ENCODE measurements around the gene IQGAP1.
"Not testable (repeated sequence)": the region's sequence is repeated elsewhere in the genome, so short reads cannot be mapped to it uniquely, and the experiment has no call there.

The IQGAP1 gene

DNA sequence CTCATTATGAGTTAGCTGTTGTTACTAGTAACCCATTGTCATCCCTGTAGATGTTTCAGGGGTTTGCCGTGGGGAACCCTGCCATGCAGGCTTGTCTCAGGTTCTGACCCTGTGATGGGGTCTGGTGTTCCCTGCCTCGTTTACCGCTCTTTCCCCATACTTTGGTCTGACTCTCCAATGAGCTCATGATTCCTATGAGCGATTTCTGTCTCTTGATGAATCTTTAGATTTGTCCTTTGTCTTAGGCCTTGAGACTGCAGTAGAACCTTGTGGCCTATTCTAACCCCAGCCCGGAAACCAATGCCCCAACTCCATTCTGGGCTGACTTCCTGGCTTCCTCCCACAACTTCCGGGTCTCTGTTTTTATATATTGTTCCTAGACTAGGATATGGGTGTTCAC, 11.3 kb upstream of the IQGAP1 start:
- no peak for DNase-seq (ENCODE audit: low spot score)

DNA sequence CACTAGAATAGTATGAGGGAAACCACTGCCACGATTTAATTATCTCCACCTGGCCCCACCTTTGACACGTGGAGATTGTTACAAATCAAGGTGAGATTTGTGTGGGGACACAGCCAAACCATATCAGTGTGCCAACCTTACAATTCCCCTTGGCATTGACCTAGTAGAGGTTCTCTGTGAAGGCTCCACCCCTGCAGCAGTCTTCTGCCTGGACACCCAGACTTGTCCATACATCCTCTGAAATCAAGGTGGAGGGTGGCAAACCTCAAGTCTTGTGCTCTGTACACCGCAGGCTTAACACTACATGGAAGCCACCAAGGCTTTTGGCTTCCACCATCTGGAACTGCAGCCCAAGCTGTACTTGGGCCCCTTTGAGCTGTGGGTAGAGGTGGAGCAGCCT, 8.8 kb upstream of the IQGAP1 start:
- no peak for DNase-seq (ENCODE audit: low spot score)

DNA sequence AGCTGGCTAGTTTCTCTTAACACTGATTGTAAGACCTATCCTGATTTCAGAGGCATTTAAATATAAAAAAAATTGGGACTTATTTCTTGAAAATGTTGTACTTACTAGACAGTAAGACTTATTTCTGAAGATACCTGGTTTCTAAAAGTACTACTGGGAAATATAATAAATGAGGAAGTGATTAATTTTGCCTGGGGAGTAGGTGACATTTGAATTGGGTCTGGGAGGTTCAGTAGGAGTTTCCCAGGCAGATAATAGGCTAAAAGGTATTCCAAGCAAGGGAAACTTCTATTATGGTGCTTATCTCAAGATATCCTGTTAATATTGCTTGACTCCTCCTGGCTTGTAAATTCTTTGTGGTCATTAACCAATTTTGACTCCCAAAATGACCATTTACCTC, 6.5 kb upstream of the IQGAP1 start:
- DNase-seq (ENCODE audit: low spot score), result no peak

DNA sequence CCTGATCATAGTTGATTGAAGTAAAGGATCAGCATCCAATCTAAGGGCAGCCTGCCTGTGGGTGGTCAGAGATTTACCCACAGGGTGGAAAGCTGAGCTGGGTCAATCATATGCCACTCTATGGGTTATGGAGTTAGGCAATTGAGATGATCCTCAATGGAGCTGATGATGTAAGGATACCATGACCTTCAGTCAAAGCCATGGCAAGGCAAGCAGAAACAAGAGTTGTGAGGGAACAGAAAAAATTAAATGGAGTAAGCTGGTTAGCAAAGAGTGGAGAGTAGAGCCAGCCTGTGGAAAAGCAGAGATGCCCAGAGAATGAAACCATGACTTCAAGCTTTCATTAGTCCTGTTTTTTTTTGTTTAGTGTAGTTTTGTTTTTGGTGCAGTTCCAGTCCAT, 5.7 kb upstream of the IQGAP1 start:
- DNase-seq (ENCODE audit: low spot score), result no peak

DNA sequence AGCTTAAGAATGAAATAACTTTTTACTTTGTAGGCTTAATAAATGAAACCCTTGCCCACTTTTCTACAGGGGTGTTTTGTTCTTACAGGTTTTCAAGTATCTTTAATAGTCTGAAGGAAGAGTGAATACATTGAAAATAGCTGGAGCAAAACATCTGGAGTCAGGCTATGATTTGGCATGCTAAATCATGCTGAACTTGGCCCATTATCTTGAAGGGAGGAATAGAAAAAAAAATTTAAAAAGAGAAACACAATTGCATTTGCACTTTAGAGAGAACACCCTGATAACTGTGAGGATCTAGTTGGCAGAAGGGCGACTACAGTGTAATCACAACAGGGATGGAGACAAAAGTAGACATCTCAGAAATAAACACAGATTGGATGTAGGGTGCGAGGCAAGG, 1.8 kb upstream of the IQGAP1 start:
- DNase-seq (ENCODE audit: low spot score), result no peak

DNA sequence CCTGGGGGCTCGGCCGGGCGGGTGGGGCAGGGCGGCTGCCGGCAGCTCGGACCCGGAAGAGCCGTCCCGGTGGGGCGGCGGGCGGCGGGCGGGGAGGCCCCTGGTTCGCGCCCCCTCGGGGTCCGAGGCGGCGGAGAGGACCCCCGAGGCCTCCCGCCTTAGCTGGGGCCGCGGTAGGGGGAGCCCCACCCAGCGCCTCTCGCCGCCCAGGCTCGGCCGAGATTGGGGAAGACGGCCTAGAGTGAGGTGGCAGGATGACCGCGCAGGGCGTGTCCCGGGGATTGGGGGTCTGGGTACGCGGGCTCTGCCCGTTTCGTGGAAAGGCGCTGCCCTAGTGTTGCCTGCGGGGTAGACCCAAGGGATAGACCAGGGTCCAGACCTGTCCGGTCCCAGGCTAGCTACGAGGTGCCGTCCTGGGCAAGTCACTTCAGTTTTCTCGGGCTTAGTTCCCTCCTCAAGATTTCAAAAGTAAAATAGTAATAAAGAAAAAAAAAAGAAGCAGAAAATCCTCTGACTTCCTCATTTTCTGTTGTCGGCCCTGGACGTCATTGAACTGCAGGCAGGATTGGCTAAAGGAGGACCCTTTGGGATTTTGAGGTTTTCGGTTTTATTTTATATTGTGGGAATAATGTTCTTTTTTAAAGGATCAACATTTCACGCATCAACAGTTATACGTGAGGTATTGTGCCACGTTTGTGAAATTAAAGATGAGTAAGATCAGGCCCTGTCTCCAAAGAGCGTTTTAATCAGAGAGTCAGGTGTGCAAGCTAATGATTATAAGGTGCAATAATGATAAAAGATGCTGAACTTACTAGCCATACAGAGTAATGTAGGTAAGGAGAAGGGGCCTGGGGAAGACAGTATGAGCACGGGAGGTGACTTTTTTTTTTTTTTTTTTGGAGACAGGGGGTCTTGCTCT, 679 bp downstream of the IQGAP1 start:
- peak; percentile 53 for DNase-seq (ENCODE audit: low spot score)

DNA sequence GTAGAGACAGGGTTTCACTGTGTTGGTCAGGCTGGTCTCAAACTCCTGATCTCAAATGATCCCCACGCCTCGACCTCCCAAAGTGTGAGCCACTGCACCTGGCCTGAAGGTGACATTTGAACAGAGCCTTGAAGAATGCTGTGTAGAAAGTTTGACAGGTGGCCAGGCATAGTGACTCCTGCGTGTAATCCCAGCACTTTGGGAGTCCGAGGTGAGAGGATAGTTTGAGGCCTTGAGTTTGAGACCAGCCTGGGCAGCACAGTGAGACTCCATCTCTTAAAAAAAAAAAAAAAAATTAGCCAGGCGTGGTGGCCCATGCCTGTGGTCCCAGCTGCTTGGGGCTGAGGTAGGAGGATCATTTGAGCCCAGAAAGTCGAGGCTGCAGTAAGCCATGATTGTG, 1.5 kb downstream of the IQGAP1 start:
- no peak for DNase-seq (ENCODE audit: low spot score)

DNA sequence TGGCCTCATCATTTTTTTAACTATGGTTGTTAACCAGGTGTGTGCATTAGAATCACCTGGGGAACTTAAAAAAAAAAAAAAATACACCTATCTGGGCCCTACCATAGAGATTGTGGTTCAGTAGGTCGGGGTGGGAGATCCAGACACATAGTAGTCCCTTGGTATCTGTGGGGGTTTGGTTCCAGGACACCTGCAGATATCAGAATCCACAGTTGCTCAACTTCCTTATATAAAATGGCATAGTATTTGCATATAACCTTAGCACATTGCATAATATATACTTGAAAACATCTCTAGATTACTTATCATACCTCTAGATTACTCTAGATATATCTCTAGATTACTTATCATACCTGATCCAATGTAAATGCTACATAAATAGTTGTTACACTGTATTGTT, 5.0 kb downstream of the IQGAP1 start:
- DNase-seq (ENCODE audit: low spot score), result no peak

DNA sequence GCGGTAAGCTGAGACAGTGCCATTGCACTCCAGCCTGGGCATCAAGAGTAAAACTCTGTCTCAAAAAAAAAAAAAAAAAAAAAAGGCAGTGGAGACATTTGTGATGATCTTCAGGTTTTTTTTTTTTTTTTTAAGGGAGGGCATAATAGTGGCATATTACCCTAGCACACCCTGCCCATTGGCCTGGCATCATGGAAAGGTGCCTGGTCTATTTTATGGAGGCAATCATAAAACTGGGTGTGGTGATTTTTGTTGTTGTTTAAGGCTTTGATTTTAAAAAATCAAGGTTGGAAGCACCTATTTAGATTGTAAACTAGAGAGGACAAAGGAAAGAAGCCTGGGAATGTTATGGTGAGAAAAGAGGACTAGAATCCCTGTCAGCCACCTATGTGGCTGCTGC, 6.0 kb downstream of the IQGAP1 start:
- no peak for DNase-seq (ENCODE audit: low spot score)

DNA sequence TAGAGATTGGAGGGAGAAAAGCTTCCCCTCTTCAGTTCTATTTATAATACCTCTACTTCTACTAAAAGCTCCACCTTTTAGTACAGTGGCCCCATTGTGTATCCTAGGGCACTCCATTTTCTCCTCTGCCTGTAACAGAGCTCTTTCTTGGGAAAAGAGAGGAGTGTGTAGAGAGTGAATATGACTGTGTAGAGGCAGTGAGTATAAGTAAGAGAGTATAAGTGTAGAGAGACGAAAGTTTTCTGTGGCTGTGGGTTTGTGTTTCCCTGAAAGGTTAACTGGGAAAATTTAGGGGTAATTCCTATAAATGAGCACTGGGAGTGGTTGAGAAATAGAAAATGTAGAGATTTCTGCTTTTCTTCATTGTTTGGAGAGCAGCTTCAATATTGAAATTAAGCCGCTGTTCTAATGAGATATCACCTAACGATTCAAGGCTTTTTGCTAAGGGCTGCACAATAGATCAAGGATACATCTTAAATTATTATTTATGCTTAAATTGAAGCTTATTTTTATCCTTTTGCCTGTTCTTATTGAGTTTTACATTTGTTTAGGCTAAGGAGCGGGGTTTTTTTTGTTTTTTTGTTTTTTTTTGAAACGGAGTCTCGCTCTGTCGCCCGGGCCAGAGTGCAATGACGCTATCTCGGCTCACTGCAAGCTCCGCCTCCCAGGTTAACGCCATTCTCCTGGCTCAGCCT, 6.9 kb downstream of the IQGAP1 start:
- DNase-seq (ENCODE audit: low spot score), result no peak

DNA sequence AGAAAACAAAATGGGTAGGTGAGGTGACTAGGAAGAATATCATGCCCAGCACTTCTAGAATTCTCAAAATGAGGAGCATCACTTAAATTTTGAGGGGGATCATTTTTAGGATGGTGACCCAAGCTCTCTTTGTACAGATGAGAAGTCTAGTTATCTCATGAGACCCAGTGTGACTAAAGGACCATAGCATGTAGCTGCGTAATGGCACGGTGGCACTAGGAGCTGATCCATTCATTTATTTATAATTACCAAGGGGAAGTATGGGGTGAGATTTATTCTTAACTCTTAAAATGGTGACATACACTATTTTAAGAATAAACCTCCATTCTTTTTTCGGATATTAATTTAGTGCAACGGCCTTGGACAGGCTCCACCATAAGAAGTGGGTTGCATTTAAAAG, 8.3 kb downstream of the IQGAP1 start:
- DNase-seq (ENCODE audit: low spot score), result no peak

DNA sequence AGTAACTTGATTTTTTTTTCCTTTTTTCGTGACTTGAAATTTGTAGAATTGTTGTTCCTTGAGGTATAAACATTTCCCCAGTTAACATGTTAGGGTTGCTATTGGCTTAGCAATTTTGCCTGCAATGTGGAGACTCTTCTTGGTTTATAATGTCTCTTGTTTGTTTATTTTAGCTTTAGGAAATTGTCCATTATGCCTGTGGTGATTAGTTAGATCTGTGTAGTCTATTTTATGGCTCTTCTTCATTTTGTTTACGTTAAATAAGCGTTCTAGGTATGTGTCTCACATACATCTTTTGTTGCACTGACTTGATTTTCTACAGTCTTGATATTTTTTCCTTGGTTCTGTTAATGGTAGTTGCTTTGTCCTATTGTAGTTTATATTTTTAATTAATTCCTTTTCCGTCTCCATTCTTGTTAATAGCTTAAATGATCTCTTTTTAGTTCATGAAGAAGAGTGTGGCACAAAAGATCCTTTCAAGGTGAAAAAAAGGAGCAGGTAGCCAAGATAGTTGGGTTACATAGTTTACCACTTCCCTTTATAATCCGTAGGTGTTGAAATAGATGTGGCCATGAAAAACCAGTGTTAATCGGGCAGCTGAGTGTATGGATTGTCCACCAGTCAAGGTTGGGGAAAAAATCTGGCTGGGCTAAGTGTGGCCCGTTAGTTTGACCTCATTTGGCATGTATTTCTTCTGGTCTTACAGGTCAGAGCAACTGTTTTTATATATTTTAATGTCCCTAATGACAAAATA, 12.1 kb downstream of the IQGAP1 start:
- no peak for DNase-seq (ENCODE audit: low spot score)

DNA sequence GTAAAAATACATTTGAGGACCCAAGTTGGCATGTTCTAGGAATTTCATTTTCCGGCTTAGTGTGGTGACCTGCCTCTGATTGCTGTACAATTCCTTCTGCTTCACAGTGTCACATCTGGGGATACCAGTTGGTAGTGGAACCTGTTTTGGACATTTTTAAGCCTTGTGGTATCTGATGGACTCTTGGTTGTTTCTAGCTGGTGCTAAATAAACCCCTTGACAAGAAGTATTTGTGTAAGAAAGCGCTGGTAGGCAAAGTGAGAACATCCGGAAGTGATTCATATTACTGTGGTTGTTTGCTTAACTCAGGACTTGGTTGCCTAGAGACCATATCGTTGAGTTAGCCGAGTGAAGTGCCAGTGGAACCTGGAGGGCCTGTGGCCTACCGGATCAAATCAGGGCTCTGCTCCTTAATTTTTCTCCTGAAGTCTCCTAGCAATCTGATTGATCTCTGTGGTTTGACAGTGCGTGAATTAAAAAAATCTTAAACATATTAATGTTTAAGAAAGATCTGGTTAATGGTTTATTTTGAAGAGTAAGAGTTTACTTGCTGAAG, 12.8 kb downstream of the IQGAP1 start:
- peak; percentile 74 for DNase-seq (ENCODE audit: low spot score)

DNA sequence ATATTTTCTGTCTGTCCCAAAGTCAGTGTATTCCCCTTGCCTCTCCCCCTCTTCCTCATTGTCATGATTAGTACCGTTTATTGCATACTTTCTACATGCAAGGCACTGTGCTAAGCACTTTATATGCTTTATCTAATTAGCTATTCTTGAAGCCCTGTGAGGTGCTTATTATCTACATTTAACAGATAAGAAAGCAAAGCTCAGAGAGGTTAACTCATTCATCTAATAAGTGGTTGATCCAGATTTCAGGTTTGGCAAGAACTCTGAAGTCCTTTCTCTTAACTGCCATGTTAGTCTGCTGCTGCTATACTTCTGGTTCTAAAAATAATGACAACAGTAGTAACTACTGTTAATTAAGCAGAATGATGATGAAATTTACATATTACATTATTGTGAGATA, 13.5 kb downstream of the IQGAP1 start:
- no peak for DNase-seq (ENCODE audit: low spot score)

DNA sequence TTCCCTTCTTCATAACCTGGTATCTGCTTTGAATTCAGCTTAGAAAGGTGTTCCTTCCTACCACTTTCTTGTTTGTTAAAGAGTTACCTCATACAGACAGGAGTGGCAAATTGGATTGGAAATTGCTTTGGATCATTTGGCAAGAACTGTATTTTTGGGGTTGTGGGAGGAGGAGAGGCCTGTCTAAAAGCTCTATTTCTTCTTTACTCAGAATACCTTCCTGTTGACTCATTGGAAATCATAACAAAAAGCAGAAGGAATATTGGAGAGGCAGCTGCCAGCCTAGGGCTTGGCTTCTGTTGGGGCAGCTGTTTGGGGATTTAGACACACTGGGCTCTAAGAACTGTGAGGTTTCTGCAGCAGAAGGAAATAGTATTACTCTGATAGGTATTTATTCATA, 14.2 kb downstream of the IQGAP1 start:
- DNase-seq (ENCODE audit: low spot score), result no peak

DNA sequence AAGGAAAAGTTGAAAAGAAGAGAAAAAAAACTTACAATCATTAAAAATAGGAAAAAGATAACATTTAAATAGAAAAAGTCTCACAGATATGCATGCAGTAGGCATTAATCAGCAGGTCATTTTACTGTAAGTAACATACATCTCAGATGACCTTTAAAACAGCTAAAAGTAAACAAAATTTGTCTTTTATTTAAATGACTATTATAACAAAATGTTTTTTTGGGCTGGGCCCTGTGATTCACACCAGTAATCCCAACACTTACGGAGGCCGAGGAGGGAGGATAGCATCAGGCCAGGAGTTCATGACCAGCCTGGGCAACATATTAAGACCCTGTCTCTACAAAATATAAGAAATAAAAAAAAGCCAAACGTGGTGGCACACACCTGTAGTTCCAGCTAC, 14.7 kb downstream of the IQGAP1 start:
- DNase-seq (ENCODE audit: low spot score), result no peak

DNA sequence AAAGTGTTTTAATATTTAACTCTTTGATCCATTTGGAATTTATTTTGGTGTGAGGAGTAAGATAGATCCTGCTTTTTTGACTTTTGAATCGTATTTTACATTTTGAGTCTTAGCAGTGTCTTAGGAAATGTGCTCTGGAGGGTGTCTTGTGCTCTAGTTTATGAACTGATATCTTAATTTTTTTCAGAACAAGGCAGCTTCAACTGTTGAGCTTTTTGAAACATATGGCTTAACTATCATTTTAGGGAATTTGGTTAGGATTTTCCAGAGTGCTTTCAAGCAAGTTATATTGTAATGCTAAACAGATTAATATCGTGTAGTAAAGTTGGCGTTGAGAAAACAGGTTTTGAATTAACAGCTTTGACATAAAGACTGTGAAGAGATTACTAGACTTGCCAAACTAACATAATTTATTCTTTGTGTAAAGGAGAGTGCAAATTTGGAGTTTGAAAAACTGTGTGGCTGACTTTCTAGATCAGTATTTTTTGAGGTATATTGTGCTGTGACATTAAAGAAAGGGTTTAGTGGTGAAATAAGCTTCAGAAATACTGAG, 17.1 kb downstream of the IQGAP1 start:
- DNase-seq (ENCODE audit: low spot score), result no peak

DNA sequence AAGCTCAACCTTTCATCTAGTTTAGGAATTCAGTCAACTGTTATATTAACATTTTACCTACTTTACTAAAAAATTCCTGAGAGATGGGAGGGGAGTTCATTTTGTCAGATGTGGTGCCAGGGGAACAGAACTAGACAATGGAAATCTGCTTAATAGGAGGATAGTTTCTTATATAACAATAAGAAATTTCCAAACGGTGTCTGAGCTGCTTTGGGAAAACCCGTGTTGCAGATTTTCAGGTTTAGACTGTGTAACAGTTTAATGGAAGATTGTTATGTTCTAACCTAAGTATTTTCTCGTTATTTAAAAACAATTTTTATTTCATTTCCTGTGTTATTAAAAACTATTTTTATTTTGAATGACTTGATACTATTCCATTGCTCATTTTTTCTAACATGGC, 19.3 kb downstream of the IQGAP1 start:
- no peak for DNase-seq (ENCODE audit: low spot score)

DNA sequence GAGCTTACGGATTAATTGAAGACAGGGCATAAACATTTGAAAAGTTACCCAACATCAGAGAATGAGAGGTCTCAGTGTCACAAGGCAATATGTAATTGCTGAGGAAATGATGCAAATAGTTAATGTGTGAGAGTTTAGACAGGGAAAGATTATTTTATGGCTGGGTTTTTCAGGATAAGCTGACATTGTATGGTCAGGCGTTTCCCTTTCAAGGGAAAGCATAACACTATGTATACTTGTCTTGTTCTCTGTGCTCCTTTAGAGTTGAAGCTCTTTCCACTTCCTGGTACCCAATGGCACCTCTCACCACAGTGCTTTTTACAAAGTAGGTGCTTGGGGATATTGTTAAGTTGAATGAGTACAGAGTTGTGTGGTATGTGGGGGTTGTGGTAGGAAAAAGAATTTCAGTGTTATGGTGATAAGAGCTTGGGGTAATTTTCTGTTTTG, 19.9 kb downstream of the IQGAP1 start:
- no peak for DNase-seq (ENCODE audit: low spot score)

DNA sequence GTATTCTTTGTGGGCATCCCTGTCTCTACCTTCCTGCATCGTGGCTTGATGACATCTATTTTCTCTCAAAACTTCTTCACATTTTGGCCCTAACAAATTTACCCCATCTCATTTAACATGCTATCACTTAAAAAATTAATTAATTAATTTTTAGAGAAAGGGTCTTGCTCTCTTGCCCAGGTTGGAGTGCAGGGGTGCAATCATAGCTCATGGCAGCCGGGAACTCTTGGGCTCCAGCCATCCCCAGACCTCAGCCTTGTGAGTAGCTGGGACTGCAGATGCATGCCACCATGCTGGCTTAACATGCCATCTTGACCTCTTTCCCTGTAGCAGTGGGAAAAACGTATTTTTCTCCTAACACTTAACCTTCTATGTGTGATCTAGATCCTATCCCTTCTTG, 20.6 kb downstream of the IQGAP1 start:
- no peak for DNase-seq (ENCODE audit: low spot score)

DNA sequence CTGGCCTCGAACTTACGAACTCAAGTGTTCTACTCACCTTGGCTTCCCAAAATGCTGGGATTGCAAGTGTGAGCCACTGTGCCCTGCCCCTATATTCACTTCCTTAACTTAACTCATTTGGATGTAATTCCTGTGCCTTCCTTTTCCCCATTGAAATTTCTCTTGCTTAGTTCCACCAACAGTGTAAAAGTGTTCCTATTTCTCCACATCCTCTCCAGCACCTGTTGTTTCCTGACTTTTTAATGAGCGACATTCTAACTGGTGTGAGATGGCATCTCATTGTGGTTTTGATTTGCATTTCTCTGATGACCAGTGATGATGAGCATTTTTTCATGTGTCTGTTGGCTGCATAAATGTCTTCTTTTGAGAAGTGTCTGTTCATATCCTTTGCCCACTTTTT, 21.5 kb downstream of the IQGAP1 start:
- not testable (repeated sequence) for DNase-seq (ENCODE audit: low spot score)

DNA sequence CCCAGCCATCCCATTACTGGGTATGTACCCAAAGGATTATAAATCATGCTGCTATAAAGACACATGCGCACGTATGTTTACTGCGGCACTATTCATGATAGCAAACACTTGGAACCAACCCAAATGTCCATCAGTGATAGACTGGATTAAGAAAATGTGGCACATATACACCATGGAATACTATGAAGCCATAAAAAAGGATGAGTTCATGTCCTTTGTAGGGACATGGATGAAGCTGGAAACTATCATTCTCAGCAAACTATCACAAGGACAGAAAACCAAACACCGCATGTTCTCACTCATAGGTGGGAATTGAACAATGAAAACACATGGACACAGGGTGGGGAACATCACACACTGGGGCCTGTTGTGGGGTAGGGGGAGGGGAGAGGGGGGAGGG, 22.3 kb downstream of the IQGAP1 start:
- not testable (repeated sequence) for DNase-seq (ENCODE audit: low spot score)

All from iPS-NIHi11 (cell line).